ENCODE results near the gene TNIP1.

The TNIP1 gene

DNA sequence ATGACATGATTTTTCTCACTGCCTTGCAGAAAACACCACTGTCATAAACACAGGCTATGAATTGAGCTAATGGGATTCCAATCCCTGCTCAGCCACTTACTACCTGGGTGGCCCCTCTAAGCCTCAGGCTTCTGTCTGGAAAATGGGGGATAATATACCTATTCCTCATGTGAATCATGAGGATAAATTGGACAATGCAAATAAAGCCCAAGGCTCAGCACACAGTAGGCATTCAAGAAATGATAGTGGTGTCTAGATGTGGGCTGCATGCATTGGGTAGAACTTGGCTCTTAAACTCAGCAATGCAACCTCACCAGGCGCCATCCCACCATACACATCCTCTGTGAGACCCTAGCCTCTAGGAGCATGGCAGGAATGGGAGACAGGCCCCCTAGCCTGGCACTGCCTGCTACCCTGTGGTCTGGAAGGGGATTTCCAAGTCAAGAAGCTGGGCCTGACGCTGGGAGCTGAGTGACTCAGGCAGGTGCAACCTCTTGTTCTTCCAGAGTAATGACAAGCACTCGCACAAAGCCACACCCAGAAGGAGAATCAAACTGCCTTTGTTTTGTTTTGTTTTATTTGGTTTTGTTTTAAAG is 2.3 kb upstream of the TNIP1 start:
- peak; percentile 64 for DNase-seq (ENCODE audit: low read depth)

GRCh38 chr5:151082282-151082902 is 1.6 kb upstream of the TNIP1 start:
- DNase-seq (ENCODE audit: low read depth): no peak

GRCh38 chr5:151081431-151082281 is 822 bp upstream of the TNIP1 start:
- DNase-seq (ENCODE audit: low read depth): no peak

- no peak for DNase-seq (ENCODE audit: low read depth)
Measured at GRCh38 chr5:151079838-151080612, 809 bp downstream of the TNIP1 start.

DNA sequence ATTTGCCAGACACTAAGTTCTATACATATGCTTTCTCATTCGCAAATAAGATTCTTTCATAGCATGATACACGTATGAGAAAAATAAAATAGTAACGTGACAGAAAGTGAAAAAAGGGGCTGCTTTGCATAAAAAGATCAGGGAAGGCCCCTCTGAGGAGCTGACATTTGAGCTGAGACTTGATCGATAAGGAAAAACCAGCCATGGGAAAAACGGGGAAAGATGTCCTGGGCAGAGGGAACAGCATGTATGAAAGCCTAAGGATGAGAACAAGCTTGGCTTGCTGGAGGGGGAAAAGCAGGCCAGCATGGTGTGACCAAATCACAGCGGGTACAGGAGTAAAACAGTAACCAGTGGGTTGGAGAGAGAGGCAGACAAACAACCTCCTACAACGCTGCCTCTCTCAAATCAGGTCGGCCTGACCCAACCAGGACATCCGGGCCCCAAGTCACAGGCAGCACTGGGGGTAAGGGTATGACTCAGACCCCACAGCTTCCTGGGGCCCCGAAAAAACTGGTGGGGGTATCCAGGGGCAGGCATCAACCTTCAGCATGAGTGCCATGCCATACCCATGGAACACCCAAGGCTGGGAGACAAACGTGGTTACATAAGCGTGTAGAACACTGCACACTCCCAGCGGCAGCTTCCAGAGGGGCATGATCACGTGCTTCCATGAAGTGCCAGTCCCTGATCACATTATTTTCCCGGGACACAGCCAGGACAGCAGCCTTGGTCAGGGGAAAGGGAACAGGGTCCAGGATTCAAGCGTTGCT is 2.2 kb downstream of the TNIP1 start:
- DNase-seq (ENCODE audit: low read depth): peak; percentile 48

GRCh38 chr5:151077967-151078366 is 2.9 kb downstream of the TNIP1 start:
- no peak for DNase-seq (ENCODE audit: low read depth)

GRCh38 chr5:151077419-151077818 is 3.4 kb downstream of the TNIP1 start:
- no peak for DNase-seq (ENCODE audit: low read depth)

DNA sequence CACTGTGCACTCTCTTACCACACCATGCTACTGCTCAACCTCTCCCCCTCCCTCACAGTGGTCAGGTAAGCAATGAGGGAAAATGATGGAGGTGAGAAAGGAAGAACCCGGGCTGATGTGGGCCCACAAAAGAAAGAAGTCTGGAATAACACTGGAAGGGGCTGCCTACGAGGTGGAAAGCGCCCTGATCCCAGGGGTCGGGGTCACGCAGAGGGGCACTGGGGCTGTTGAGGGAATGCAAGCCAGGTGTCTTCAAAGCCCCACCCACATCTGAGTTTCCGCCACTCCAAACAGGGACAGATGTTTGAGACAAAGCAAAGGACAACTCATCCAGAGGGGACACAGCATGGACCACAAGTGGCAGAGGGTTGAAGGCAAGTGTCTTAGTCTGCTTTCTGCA is 4.2 kb downstream of the TNIP1 start:
- no peak for DNase-seq (ENCODE audit: low read depth)

DNA sequence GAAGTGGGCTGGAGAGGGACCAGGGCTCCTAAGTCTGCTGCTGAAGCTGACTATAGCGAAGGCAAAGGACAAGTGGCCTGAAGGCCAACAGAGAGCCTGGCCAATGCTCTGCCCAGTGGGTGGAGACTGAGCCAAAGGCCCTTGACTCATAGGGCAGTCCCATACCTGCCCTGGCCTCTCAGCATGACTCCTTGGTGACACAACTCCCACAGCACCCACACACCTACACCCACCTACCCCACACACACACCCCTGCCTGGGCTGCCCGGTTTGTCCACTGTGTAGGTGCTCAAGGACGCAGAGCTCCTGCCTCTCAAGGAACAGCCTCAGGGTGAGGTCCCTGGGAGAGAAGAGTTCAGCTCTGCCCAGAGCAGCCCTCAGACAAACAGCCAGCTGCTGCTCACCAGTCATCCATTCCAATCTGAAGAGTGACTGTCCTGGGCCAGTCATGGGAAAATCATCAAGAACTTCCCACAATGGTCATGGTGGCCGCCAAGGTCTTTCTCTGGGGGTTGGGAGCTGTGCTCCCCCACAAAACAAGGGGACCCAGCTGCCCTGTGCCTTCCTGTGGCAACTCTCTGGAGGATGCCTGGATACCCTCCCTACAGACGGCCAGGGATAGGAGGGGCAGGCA is 5.0 kb downstream of the TNIP1 start:
- DNase-seq (ENCODE audit: low read depth): no peak

DNA sequence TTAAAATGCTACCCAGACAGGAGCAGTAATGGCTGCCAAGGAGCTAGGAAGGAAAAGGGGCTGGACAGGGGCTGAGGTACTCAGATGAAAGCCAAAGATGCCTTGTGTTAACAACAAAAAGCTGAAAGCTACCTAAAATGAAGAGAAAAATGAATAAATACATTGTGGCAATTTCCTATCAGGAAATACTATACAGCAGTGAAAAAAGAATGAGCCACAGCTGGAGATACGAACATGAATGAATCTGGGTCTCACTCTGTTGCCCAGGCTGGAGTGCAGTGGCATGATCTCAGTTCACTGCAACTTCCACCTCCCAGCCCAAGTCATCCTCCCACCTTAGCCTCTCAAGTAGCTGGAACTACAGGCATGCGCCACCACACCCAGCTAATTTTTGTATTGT is 6.3 kb downstream of the TNIP1 start:
- no peak for DNase-seq (ENCODE audit: low read depth)

DNA sequence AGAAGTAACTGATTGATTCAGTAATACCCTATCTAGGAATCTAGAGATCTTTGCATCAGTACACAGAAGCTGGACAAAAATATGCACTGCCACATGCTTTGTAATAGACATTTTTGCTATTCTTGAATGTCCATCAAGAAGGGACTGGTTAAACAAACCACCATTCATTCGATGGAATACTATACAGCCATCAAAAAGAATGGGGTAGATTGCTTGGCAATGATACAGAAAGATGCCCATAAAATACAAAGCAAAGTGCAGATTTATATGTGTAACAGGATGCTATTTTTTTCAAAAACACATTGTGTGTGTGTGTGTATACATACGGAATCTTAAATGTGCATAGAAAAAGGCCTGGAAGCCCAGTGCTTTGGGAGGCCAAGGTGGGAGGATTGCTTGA is 7.6 kb downstream of the TNIP1 start:
- DNase-seq (ENCODE audit: low read depth): no peak

GRCh38 chr5:151072630-151073025 is 8.2 kb downstream of the TNIP1 start:
- DNase-seq (ENCODE audit: low read depth): no peak

DNA sequence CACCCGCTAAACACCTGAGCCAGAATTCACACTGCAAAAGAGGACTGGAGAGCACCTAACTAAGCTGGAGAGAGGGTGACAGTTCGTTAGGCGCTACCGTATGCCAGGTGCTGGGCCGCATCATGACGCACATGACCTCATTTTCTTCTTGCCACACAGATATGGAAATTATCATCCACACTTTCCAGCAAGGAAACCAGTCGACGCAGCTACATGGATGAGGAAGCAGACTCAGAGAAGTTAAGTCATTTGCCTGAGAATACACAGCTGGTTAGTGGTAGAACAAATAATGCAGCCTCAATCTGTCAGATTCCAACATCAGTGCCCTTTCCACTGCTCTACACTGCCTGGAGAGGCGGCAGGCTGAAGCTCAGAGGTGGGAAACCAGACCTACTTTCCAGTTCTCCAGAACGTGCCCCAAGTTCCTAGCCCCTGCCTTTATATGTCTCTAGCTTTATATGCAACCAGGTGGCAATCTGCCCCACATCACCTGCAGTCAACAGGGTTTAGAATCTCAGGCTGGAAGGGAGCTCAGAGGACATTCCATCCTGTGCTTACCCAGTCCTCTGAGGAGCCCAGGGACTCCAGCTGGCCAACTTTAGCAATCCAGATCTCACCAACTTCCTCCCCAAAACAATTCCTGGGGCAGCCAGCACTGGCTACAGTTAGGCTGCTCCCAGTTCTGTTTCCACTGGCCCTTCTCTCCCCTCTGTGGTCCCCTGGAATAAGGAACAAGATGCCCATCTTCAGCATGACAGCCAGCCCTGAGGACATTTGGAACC is 8.8 kb downstream of the TNIP1 start:
- no peak for DNase-seq (ENCODE audit: low read depth)

DNA sequence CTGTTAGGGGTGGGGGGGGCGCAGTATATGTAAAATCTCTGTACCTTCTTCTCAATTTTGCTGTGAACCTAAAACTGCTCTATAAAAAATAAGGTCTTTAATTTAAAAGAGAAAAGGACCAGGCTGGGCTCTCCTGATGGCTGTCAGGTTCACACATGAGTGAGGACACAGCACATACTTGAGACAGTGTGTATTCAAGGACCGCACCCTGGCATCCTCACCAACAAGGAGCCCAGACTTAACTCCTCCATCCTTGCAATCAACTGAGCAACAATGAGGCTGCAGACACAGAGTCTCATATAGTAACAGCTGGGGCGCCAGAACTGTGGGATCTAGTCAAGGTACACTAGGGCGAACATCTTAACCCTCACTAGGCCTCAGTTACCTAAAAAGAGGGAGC is 9.8 kb downstream of the TNIP1 start:
- DNase-seq (ENCODE audit: low read depth): no peak

DNA sequence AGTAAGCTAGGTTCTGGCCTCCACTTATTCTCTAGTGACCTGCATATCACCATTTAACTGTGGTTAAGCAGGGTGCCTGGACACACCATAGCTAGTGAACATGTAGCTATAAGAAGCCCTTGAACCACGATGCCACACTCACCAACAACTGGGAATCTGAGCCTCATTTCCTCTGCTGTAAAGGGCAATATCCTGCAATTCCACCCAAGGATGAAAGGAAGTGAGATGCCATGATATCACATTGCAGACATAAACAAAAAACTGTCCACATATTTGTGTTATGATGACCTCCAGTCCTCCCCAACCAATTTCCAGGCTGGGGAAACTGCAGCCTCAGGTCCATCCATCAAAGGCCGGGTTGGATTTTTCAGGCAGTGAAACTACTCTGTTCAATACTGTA is 10.4 kb downstream of the TNIP1 start:
- no peak for DNase-seq (ENCODE audit: low read depth)

DNA sequence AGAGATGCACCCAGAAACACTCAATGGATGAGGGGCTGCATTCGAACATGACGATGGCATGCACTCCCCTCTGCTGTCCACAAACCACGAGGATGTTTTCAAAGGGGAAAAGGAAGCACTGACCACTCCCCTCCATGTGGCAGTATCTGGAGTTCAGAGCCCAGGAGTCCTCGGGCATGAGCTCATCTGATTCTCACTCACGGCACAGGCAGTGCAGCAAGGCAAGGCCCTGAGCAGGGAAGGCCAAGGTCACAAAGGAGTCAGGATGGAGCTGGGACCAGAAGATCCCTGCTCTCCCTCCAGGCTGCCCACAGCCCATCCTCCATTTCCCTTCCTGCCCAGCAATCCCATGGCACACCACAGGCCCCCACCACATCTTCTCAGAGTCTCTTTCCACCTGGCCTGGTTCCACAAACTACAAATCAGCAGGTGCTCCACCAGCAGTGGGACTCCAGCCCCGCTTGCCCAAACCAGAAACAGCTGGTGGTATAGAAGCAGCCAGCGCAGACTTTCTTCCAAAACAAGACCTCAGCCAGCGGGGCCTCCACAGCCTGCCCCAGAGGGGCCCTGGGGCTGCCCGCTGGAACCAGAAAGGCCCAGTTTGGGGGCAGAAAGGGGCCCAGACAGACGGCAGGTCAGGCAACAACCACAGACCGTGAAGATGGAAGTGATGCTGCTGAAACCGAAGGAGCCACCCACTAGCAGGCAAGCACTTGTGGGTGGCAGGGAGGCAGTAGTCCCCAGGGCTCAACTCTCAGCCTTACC is 12.2 kb downstream of the TNIP1 start:
- no peak for DNase-seq (ENCODE audit: low read depth)

DNA sequence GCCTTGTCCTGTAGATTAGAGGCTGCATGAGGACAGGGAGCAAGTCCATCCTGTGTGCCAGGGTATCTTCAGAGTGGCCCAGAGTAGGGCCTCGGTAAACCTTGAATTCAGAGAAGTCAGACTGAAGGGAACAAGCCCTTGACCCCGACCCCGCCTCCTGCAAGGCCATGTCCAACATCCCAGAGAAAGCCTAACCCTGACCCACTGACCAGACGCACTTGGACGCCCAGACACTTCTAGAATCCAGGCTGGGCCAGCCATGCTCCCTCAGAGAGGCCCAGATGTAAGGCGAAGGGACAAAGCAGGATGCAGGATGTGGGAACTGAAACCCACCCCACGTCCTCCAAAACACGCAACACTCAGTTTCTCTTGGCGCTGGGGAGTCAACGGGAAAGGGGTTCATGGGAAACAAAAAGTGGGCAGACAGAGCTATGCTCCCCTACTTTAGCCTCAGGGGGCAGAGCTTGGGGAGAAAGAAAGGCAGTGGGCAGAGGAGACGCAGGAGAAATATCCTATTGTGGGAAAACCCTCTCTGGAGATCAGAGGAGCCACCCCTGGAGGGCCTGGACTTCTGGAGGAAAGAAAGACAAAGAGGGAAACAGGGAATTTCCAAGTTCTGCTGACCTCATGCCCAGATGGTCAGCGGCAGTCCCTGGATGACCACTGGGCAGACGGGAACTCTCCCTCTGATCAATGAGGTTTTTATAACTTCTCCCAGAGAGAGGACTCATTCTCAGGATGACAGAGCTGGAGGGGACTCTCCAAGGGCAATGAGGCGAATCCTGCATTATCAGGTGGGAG is 13.0 kb downstream of the TNIP1 start:
- DNase-seq (ENCODE audit: low read depth): no peak

DNA sequence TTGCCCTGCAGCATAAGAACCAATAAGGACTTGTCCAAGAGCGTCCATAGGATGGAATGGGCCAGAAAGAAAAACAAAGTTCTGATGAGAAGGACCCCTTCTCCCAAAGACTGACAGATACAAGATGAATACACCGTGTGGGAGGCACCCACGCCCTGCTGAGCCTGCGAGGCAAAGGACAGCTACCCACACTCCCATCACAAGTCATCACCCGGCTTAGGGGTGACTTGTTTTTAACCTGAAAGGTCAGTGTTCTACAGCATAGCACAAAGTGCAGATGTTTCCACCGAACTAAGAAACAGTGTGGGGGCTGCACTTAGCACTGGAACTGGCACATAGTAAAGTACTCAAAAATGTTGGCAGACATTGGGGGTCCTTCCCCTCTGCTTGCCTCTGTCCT is 13.9 kb downstream of the TNIP1 start:
- DNase-seq (ENCODE audit: low read depth): no peak

- no peak for DNase-seq (ENCODE audit: low read depth)
Measured at GRCh38 chr5:151065609-151066008, 15.2 kb downstream of the TNIP1 start.
